NCI-H2029 (cell line): ENCODE measurements around the gene DLG1.
"Not testable (repeated sequence)": the region's sequence is repeated elsewhere in the genome, so short reads cannot be mapped to it uniquely, and the experiment has no call there.

Source experiments
- DNase-seq: peaks from one replicate; lab custom pipeline; 2025; lab: John Stamatoyannopoulos, UW

DLG1 gene

DNA sequence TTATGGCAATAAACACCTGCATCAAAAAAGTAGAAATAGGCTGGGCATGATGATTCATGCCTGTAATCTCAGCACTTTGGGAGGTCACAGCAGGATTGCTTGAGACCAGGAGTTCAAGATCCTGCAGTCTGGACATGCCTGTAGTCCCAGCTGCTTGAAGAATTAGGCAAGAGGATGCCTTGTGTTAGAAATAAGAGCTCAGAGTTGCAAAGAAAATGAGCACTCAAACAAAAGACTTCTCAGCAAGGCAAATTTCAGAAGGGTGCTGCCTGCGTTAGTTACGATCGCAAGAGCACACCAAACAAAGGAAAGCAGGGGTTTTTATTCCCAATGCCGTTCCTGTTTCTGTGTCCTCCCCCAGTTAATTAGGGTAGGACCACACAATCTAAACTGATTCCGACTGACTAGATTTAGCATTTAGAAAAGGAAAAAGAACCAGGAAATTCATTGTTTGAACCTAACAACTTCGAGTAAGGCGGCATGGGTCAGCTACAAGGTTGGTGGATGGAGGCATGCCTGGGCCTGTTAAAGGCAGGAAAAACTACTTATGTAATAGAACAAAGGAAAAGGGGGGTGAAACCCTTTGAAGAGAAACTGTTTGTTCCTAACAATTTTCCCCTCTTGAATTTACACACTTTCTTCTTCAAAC is 55.5 kb downstream of the DLG1 start:
- no peak for DNase-seq

DNA sequence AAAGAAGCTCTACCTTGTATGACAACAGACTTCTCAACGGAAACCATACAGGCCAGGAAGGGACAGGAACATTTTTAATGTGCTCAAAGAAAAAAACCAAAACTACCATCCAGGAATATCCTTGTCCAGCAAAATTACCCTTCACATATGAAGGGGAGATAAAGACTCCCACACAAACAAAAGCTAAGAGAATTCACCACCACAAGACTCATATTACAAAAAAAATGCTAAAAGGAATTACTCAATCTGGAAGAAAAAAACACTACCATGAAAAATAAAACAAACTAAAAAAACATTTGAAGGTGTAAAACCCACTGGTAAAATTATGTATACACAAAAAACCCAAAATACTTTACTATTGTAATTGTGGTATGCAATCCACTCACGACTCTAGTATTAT is 57.2 kb downstream of the DLG1 start:
- DNase-seq = no peak

DNA sequence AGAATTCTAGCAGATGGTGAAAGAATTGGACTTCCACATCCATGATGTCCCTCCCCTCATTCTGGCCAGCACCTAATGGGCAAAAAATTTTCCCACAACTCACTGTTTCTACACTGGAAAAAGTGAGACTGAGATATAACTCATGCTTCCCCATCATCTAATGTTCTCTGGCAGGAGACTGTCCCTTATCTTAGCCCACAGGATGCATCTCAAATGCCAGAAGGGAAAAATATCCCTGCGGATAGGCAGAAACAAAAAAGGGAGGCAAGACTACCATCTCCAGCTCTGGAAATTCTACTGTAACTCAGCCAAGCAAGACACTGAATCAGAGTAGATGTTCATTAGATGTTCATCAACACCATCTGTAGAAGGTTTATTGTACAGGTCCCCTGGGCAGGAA is 58.6 kb downstream of the DLG1 start:
- DNase-seq = no peak

DNA sequence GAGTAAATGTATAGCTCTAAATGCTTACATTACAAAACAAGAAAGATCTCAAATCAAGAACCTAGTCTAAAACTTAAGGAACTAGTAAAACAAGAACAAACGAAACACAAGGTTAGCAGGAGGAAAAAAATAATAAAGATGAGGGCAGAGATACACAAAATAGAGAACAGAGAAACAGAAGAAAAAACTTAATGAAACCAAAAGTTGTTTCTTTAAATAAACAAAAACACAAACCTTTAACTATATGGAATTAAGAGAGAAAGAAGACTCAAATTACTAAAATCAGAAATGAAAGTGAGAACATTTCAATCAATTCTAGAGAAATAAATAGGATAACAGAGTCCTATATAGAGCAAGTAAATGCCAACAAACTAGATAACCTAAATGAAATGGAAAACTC is 59.6 kb downstream of the DLG1 start:
- DNase-seq = no peak

DNA sequence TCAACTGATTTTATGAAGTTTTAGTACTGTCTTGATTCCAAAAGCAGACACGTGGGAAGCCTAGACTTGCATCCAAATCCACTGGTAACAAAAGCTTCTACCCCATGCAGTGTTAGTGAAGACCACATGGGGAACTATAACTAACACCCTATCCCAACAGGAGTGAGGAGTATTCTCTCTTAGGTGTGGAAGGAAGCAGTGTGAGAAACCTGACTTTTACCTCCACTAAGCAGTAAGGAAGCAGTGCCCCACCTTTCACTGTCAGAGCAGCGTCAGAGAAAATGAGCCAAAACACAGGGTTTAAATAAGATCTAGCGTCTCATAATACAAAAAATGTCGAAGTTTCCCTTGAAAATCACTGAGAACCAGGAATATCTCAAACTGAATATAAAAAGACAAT is 60.5 kb downstream of the DLG1 start:
- no peak for DNase-seq

DNA sequence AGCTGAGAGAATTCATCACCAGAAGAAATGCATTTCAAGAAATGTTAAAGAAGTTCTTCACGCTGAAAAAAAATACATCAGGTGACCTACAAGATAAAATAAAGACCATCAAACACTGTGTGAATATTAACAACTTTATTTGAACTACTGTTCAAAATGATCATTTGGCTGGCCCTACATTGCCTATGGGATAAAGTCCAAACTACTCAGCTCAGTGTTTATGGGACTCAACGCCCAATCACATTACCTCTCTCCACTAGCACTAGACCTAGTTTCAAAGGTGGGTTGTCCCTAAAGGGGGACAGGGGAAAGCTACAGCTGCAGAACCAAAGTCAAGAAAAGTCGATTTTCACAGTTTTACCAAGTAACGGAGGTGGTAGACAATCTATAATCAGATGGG is 62.0 kb downstream of the DLG1 start:
- DNase-seq = no peak

DNA sequence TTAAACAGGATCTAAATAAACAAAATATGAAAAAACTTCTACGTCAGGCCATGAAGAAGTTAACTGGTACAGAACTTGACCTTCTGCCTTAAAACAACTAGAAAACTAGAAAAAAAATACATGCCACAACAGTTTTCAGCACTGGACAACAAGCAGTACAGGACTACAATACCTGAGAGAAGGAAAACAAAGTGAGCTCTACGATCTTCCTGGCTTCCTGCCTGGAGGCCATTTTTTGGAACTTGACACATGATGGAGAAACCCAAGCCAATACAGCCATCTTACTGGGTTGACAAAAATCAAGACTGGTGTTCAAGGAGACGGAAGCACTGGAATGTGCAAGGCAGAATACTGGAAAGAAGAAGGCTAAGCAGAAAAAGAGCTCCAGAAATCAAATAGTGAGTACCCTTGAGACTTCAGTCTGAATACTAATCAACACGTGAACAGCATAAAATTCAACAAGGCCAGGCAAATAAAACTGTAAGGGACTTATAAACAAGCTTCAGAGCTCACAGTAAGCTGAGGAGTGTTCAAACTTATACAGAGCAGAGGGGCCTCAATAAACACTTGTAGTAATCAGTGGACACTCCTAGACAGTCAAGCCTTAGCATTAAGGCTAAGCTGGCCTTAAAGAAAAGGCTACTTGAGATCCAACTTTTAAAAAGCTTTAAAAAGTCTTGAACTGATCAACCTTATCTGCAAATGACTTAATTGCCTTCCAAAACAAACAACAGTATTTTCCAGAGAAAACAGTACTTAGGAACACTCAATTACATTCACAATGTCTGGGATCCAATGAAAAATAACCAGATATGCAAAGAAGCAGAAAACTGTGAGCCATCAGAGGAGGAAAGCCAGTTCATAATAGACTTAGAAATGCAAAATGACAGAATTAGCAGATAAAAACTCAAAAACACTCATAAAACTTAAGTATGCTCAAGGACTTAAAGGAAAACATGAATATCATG is 63.2 kb downstream of the DLG1 start:
- DNase-seq = no peak

DNA sequence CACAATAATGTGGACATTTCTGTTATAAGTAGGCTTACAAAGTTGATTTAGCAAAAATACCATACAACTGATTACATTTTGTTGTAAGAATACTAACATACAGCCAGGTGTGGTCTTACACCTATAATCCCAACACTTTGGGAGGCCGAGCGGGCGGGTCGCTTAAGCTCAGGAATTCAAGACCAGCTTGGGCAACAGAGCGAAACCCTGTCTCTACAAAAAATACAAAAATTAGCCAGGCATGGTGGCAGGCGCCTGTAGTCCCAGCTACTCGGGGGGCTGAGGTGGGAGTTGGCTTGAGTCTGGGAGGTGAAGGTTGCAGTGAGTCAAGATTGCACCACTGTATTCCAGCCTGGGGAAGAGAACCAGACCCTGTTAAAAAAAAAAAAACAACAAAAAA is 67.1 kb downstream of the DLG1 start:
- DNase-seq = no peak

DNA sequence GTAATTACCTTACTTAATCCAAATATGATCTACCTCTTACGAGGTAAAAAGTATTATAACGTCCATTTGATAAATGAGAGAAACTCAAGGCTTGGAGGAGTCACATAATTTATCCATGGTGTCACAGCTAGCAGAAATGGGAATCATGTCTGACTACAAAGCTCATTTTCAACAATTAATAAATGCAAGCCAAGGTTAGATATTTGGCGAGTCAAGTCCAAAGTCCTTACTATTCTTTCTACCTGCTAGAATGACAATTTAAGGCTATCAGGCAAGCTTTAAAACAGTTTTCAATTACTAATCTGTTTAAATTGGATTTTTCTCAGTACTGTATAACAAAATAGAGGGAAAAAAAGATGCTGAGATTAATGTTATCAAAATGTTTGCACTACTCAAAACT is 68.6 kb downstream of the DLG1 start:
- DNase-seq = no peak

DNA sequence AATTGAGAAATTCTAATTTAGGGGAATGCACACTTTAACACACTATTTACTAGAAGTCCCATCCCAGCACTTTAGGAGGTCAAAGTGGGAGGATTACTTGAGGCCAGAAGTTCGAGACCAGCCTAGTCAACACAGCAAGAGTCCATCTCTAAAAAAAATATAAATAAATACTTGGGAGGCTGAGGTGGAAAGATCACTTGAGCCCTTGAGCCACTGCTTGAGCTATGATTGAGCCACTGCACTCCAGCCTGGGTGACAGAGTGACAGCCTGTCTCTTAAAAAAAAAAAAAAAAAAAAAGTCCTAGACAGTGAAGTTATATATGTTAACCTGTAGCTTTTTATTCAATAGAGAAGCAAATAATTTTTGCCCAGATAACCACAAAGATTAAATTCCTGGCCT is 69.2 kb downstream of the DLG1 start:
- DNase-seq = no peak

DNA sequence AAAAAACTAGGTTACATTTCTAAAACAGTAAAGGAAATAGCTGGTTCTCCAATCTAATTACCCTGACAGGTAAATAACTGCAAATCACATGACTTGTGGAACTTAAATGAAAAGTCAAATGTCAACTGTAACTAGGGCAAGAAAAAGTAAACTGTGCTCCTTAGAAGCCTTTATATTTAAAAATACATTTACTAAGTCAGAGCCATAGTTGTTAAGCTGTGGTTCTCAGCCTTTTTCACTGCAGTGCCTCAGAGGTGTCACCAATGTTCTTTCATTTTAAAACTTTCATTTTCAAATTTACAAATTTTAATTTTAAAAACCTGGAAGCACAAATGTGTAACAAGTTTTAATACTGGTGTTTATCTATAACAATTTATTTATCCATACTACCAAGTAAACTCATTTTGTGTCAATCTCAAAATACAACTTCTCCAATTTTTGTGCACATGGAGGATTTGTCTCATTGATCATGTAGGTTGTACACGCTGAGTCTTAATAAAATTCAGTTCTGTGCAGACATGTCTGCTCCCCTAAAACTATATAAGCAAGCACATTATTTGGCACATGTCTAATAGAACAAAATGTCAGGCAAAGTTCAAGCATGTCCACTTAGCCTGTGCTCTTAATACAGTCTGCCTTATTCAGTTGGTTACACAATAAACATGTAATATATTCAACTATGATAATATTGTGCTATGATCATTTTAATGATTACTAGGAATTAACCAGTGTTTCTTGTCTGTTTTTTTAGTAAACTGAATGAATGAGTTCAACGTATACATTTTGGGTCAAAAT is 70.4 kb downstream of the DLG1 start:
- DNase-seq = no peak

DNA sequence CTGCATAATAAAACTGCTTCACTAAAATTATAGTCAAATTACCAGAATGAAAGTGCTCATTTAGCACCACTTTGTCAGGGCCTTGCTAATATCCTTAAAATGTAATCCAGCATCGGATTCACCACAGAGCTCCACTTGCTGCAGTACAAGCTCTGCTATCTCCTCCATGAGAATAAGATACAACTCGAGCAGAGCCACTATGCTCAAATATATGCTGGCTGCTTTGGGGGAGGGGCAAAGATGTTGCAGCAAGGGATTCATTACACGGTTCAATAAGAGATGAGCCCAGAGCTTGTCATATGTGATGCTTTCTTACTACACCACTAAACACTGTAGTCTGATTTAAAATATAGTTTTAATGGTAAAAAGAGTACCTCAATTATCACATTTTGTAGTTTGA is 72.2 kb downstream of the DLG1 start:
- no peak for DNase-seq

DNA sequence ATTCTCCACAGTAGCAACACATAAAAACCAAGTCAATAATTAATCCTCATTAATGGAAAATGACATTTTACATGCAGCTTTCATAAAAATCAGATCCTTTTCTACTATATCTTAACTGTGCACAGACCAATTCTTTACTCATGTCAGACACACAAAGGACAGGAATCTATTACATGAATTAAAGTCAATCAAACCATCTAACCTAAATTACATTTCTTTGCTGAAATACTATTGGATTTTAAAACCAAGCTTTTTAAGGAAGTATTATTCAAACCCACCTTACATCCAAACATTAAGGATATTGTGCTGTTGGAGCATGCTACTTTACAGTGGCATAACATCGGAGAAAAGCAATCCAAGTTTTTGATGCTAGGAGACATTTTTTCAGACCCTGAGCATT is 72.8 kb downstream of the DLG1 start:
- no peak for DNase-seq

DNA sequence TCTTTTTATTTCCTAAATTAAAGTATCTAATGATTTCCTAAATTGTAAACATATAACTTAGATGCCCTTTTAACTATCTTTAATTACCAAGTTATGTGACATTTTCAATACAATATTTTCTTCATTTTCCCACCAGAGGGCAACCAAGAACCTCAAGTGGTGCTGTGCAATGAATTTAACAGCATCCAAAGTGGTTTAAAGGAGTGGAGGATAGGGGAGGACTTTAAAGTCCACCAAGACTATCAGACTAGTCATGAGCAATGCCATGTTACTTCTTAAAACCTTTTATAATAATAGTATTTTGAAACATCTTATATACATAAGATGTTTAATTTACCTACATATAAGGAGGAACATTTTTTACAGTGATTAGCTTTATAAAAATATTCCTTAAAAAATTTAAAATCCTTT is 74.4 kb downstream of the DLG1 start:
- DNase-seq = no peak

DNA sequence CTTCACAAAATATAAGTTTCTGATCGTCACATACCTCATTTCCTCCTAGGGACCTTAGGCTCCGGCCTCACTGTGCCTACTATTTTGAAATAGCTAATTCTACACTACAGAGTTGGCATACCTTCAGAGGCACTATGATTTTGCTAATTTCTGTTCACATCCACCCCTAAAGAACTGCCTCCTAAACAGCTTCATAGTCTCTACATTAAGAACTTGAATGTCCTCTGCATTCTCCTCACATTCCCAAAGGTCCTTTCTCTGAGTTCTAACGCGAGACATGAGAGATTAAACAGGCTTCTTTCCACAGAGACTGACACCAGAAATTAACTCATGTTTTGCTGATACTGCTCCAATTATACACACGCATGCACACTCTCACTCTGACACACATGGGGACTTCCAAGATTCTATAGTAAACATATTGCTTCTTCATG is 75.5 kb downstream of the DLG1 start:
- no peak for DNase-seq

DNA sequence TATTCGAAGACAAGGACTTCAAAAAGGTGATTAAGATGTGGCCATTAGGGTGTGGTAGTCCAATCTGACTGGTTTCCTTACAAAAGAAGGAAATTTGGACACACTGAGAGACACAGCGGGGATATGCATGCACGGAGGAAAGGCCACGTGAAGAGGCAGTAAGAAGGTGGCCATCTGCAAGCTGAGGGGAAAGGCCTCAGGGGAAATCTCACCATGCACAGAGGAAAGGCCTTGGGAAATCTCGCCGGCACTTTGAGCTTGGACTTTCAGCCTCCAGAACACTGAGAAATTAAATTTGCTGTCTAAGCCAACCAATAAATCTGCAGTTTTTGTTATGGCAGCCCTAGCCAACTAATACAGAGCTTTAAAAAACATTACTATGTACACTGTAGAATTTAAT is 78.8 kb downstream of the DLG1 start:
- DNase-seq = no peak

DNA sequence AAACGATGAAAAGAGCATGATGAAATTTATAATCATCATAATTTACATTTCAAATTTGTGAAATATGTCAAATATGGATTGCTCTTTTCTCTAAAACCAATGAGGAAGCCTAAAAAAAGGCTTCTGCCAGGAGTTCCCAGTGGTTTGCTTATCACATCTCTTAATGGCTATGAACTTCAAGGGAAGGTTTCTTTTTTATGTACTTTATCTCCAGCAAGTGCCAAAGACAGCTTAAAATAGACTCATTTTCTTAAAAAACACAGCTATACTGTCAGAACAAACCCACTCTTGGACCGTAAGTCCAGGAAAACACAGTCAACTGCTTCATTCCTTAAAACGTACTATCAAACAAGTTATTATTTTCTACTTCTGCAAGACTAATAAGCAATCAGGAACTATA is 80.2 kb downstream of the DLG1 start:
- DNase-seq = no peak

DNA sequence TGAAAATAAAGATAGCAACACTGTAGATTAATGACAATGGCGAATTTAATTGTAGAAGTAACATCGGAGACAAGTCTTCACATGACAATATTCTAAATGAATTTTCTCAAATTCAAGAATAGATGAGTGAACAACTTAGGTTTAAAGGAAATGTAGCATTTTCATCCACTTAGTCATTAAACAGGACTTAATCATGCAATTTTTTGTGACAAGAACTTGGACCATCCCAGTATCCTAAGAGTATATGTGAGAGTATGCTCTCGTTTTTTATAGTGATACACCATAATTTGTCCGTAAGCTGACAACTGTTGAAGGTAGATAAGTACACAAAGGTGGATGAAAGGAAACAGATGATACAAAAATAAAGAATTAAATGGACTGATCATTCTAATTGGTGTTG is 81.5 kb downstream of the DLG1 start:
- no peak for DNase-seq

DNA sequence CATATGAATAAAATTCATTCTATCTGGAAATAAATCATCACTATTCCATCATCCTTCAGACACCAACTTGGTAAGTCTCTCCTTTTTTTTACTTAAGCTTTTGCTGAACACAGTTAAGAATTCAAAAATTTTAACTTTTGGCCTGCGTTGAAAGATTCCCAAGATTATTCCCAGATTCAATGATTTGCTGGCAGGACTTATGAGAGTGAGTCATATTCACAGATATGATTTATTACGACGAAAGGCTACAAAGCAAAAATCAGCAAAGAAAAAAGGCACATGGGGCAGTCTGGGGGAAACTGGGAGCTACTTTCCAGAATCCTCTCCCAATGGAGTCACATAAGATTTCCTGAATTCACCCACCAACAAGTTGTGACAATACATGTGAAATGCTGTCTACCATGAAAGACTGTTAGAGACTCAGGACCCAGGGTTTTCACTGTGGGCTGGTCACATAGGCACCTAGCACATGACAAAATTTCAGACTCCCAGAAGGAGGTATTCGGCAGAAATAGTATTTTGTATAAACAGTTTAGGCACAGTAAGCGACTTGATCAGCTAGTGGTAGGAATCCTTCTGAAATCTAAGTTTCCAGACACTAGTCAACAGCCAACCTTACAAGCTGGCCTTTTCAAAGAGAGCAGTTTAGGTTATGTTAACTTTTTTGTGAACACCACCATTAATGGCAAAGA is 82.1 kb downstream of the DLG1 start:
- DNase-seq = no peak

DNA sequence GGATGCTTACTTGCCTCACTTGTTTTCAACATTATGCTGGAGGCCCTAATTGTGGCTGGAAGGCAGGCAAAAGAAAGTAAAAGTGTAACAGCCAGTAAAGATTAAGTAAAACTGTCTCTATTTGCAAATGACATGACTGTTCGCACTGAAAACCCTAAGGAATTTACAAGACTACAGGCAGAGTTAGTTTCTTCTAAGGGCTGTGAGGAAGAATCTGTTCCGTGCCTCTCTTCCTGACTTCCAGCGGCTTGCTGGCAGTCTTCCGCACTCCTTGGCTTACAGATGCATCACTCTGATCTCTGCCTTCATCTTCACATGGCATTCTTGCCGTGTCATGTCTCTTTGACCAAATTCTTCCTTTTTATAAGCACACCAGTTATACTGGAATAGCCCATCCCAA is 86.1 kb downstream of the DLG1 start:
- DNase-seq = no peak

DNA sequence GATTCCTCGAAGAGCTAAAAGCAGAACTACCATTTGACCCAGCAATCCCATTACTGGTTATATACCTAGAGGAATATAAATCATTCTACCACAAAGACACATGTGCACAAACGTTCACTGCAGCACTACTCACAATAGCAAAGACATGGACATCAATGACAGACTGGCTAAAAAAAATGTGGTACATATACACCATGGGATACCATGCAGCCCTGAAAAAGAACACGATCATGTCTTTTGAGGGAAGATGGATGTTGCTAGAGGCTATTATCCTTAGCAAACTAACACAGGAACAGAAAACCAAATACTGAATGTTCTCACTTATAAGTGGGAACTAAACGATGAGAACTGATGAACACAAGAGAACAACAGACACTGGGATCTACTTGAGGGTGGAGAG is 86.7 kb downstream of the DLG1 start:
- DNase-seq = not testable (repeated sequence)
